Pancreas (tissue), 10 donors: ENCODE measurements around the gene KDM4B. TPM values are rescaled to one million over a fixed set of nuclear protein-coding genes. Genes with fewer than 3 reads are reported as not detected.

ENCODE experiments used
- ATAC-seq, 4 donors: fragments of 200-7000 bp; cut with Tn5 transposase; one replicate each; pipeline versions ENCODE4 v1.8.0 to v1.9.1; 2020; ENCODE audit warnings: mild to moderate bottlenecking in 4 of 4, moderate library complexity in 4 of 4
- DNase-seq, 6 donors: peaks; one replicate each; pipeline ENCODE4 v3.0.0-alpha.2; 2020
- FAIRE-seq: peaks from 2 replicates; lab custom pipeline; 2012; peaks lifted over from hg19 to GRCh38; lab: Jason Lieb, UNC
- H3K27ac ChIP-seq, 4 donors: fragments of 200-600 bp; sonication (generic); 1 replicate in 3 of 4; 2 replicates in 1 of 4; pipeline versions ENCODE4 v1.5.0 to v1.8.0; 2020
- H3K27me3 ChIP-seq, 4 donors: fragments of 200-600 bp; one replicate each; pipeline ENCODE4 v1.8.0; 2021
- H3K36me3 ChIP-seq, 3 donors: fragments of 200-600 bp; sonication (generic) in 1 of 3; one replicate each; pipeline versions ENCODE4 v1.5.0 to v1.8.0; 2020 to 2021
- H3K4me1 ChIP-seq, 3 donors: fragments of 200-600 bp; one replicate each; pipeline ENCODE4 v1.8.0; 2021
- H3K4me3 ChIP-seq, 4 donors: fragments of 200-600 bp; sonication (generic) in 2 of 4; one replicate each; pipeline versions ENCODE4 v1.5.0 to v1.8.0; 2020 to 2021
- H3K9me3 ChIP-seq, 4 donors: fragments of 200-600 bp; one replicate each; pipeline ENCODE4 v1.8.0; 2021
- WGBS, 2 donors: extraction: QIAGEN DNeasy Blood & Tissue Kit; methylation state at CpG; one replicate each; pipeline ENCODE4 v1.1.7; 2013; 5-methylcytosine and 5-hydroxymethylcytosine counted together
- intact Hi-C, 3 donors: fragments of 100-400 bp; cut with DNase I; formaldehyde crosslinking; loops; one replicate each; pipeline versions ENCODE4 v1.11.1 to v1.14.2; 2022
- polyA plus RNA-seq, 2 donors: library from polyadenylated mRNA; stranded (reverse); fragments of 200-250 nt; gene quantifications; one replicate each; pipeline ENCODE4 v1.2.3, GENCODE V29; 2013
- total RNA-seq, 6 donors: library from RNA; stranded (reverse); fragmentation: NEBNext Ultra II Directional in 4 of 6; extraction: Animal tissue kit (Norgen Biotek cat#: 25700) in 4 of 6; gene quantifications; one replicate each; pipeline versions ENCODE4 v1.2.1 to v1.2.4, GENCODE V29; 2021 to 2023
- TF ChIP-seq, protein P1 (sequence below), 4 donors: fragments of 200-600 bp; sonication (generic) in 3 of 4; IDR thresholded peaks; one replicate each; pipeline versions ENCODE4 v1.5.0 to v1.8.0; 2021; ENCODE audit warnings: antibody characterized with exemption in 4 of 4
- donor health status: healthy with polysubstance abuse.
- donor health status: DM: no; HTN: no; CAD: no; lungs with moderate emphysema.
- donor health status: DM: no; HTN: no; CAD: no.
- donor health status: control.
- donor health status: control.
- donor health status: Bipolar disorder and iron deficiency.
- donor health status: DM: yes; HTN: yes; CAD: no.
- donor health status: DM: no; HTN: no; CAD: no.
- donor health status: DM: no; HTN: no; CAD: no.
- donor health status: DM: yes; HTN: yes; CAD: no.

Gene KDM4B
- total and polyA plus RNA-seq, 8 donors = 13.8 to 24.0 (median 18.5) TPM

- Histone ChIP-seq H3K36me3 (no peaks in the 10 kb centered on the region), H3K4me3 (peak overlapping the region in 2 of 4 donors; percentile 3 to 30), H3K4me1 (peaks cover 28 to 36% (median 30%) of the 10 kb centered on the region in 3 donors), H3K27ac (peak overlapping the region; percentile 64 to 84 (median 76)), H3K9me3 (no peaks in the 10 kb centered on the region), H3K27me3 (no peaks in the 10 kb centered on the region)
- WGBS, 2 donors = 29 to 40% methylated on average over 17 of the region's 17 CpGs
- intact Hi-C loops = no loop called here
- FAIRE-seq (no peak), DNase-seq (peak in 4 of 6 donors; percentile 71 to 82 (median 77)), ATAC-seq (peak; percentile 22 to 67 (median 46))
- TF ChIP-seq, protein P1, sequence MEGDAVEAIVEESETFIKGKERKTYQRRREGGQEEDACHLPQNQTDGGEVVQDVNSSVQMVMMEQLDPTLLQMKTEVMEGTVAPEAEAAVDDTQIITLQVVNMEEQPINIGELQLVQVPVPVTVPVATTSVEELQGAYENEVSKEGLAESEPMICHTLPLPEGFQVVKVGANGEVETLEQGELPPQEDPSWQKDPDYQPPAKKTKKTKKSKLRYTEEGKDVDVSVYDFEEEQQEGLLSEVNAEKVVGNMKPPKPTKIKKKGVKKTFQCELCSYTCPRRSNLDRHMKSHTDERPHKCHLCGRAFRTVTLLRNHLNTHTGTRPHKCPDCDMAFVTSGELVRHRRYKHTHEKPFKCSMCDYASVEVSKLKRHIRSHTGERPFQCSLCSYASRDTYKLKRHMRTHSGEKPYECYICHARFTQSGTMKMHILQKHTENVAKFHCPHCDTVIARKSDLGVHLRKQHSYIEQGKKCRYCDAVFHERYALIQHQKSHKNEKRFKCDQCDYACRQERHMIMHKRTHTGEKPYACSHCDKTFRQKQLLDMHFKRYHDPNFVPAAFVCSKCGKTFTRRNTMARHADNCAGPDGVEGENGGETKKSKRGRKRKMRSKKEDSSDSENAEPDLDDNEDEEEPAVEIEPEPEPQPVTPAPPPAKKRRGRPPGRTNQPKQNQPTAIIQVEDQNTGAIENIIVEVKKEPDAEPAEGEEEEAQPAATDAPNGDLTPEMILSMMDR (IDR thresholded peaks at IDR 0.05) = no peak
These were observed 135.0 kb downstream of the KDM4B start for GRCh38 chr19:5103812-5104410.

DNA sequence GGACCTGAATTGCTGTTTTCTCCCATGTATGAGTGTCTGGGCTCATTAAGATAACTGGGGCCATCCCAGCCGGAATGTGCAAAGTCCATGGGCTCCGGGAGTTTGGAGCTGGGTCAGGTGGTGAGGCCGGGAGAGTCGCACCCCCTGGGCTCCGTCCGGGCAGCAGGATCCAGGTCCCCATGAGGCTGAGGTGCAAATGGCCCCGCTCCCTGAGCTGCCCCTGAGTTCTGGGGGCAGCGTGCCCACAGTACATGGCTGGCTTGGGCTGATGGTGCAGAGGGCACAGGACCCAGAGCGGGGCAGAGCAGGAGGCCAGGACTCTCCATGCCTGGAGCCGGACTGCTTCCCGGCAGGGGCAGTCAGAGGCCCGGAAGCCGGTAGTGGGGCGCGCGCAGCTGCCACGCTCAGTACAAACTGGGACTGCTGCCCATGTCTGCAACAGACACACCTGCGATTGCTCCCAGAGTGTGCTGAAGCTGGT lies 136.0 kb downstream of the KDM4B start:
- ATAC-seq = peak; percentile 61 to 80 (median 76)
- Histone ChIP-seq H3K9me3 (no peaks in the 10 kb centered on the region), H3K4me1 (peaks cover 28 to 36% (median 30%) of the 10 kb centered on the region in 3 donors), H3K4me3 (peak overlapping the region in 2 of 4 donors; percentile 25 to 30), H3K27me3 (no peaks in the 10 kb centered on the region), H3K36me3 (no peaks in the 10 kb centered on the region), H3K27ac (peak overlapping the region; percentile 64 to 84 (median 76))
- 46 to 50% methylated on average over 18 of the region's 18 CpGs for WGBS, 2 donors
- DNase-seq = peak; percentile 88 to 96 (median 95)
- intact Hi-C loops = no loop called here
- TF ChIP-seq, protein P1 (IDR thresholded peaks at IDR 0.05) = no peak
- no peak for FAIRE-seq

DNA sequence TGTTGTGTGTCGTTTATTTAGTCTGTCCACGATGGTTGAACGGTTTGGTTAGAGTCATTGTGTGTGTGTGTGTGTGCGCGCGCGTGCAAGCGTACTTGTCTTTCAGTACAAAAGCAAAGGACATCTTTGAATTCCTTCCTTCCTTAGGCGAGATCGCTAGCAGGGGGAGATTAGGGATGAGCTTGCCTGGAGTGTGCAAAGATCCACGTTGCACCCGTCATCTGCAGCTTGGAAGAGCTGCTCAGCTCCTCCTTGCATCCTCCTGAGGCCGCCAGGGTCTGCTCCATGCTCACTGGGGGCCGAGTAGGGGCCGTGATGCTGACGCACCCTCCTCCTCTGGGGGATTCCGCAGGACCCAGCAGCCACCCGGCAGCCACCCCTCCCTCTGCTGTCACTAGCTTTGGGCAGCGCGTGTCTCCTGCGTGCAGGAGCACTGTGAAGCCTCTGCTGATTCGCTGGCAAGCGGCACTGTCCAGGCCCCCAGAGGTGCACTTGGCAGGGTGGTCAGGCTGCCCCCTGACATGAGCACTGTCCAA lies 137.3 kb downstream of the KDM4B start:
- TF ChIP-seq, protein P1 (IDR thresholded peaks at IDR 0.05) = no peak
- no peak for ATAC-seq
- no peaks in the 10 kb centered on the region for H3K9me3 ChIP-seq
- peaks cover 28 to 36% (median 30%) of the 10 kb centered on the region in 3 donors for H3K4me1 ChIP-seq
- DNase-seq = no peak
- no peaks in the 10 kb centered on the region for H3K36me3 ChIP-seq
- no peak overlapping the region for H3K4me3 ChIP-seq
- H3K27me3 ChIP-seq = no peaks in the 10 kb centered on the region
- H3K27ac ChIP-seq = peak overlapping the region in 1 of 4 donors; percentile 64
- intact Hi-C loops = no loop called here
- no peak for FAIRE-seq
- WGBS, 2 donors = 94% methylated on average over 23 of the region's 23 CpGs

- no peak overlapping the region for H3K27ac ChIP-seq
- DNase-seq (no peak), FAIRE-seq (no peak), ATAC-seq (no peak)
- TF ChIP-seq, protein P1 (IDR thresholded peaks at IDR 0.05) = no peak
- H3K9me3 ChIP-seq = no peaks in the 10 kb centered on the region
- H3K4me1 ChIP-seq = peaks cover 26 to 34% (median 27%) of the 10 kb centered on the region in 3 donors
- 92 to 93% methylated on average over 18 to 19 of the region's 19 CpGs for WGBS, 2 donors
- no peaks in the 10 kb centered on the region for H3K27me3 ChIP-seq
- H3K36me3 ChIP-seq = no peaks in the 10 kb centered on the region
- no peak overlapping the region for H3K4me3 ChIP-seq
- intact Hi-C loops = no loop called here
These were observed 138.1 kb downstream of the KDM4B start for GRCh38 chr19:5106971-5107370.
